ENCODE data around the gene C1QTNF8. TPM values are rescaled to one million over a fixed set of nuclear protein-coding genes. Genes with fewer than 3 reads are reported as not detected.

C1QTNF8 gene, protein sequence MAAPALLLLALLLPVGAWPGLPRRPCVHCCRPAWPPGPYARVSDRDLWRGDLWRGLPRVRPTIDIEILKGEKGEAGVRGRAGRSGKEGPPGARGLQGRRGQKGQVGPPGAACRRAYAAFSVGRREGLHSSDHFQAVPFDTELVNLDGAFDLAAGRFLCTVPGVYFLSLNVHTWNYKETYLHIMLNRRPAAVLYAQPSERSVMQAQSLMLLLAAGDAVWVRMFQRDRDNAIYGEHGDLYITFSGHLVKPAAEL
- polyA plus RNA-seq (2012; ENCODE audit: missing spikeins), result not detected

GRCh38 chr16:1096169-1097082 lies at the start of gene C1QTNF8:
Gene C1QTNF8 (minus strand): TSS chr16:1096244. CDS start chr16:1094922, 1,322 bp downstream.
- FAIRE-seq, result no peak
- TF ChIP-seq POLR2AphosphoS5 (IDR thresholded peaks at IDR 0.05; ENCODE audit: low read depth, low read length) (no peak), POLR2A (IDR thresholded peaks at IDR 0.05; ENCODE audit: low read depth, low read length) (no peak), TAF1 (IDR thresholded peaks at IDR 0.05; ENCODE audit: borderline replicate concordance, low read depth, low read length) (no peak)
- no peak for DNase-seq (ENCODE audit: insufficient read length)

GRCh38 chr16:1145383-1146100 lies 49.5 kb upstream of the C1QTNF8 start:
- FAIRE-seq (no peak), DNase-seq (ENCODE audit: insufficient read length) (no peak)
- TF ChIP-seq POLR2A (IDR thresholded peaks at IDR 0.05; ENCODE audit: low read depth, low read length) (no peak), TAF1 (IDR thresholded peaks at IDR 0.05; ENCODE audit: borderline replicate concordance, low read depth, low read length) (no peak), POLR2AphosphoS5 (IDR thresholded peaks at IDR 0.05; ENCODE audit: low read depth, low read length) (no peak)

DNA sequence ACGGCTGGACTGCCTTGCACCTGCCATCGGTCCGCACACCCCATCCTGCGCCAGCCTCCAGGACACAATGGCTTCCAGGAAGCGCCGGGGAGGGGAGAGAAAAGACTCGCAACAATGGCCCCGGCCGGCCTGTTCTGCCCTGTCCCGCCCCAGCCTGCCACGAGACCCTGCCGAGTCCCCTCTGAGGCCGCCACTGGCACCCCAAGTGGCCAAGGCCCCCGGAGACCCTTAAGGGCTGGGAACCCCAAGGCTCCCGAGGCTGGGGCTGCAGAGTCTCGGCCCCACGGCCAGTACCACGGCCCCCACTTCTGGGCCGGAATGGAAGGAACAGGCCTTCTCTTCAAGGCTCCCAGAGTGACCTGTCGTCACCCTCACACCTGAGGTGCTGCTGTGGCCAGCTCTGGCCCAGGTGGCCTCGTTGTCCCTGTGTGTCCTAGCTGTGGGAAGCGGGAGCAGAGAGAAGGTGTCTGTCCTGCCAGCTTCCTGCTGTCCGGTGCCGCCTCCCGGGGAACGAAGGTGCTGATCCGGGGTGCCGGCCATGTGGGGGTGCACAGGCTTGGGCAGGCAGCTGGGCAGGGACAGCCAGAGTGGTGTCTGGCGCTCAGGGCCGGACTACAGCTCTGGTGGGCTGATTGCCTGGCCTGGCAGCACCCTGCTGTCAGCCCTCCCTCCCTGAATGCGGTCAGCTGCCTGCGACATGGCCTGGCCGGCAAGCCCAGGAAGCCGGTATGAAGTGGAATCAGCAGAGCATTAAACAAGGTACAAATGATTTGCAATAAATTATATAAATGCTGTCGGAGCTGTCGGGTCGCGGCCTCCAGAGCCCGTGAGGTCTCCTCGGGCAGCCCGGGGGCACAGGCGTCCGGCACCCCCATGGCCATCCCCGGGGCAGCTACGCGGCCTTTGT lies 48.7 kb upstream of the C1QTNF8 start:
- FAIRE-seq (no peak), DNase-seq (ENCODE audit: insufficient read length) (no peak)
- no peak for TF ChIP-seq POLR2A (IDR thresholded peaks at IDR 0.05; ENCODE audit: low read depth, low read length)
- TF ChIP-seq POLR2AphosphoS5 (IDR thresholded peaks at IDR 0.05; ENCODE audit: low read depth, low read length), result no peak
- no peak for TF ChIP-seq TAF1 (IDR thresholded peaks at IDR 0.05; ENCODE audit: borderline replicate concordance, low read depth, low read length)

GRCh38 chr16:1143761-1144450 lies 47.9 kb upstream of the C1QTNF8 start:
- DNase-seq (ENCODE audit: insufficient read length) (no peak), FAIRE-seq (no peak)
- no peak for TF ChIP-seq POLR2AphosphoS5 (IDR thresholded peaks at IDR 0.05; ENCODE audit: low read depth, low read length)
- no peak for TF ChIP-seq POLR2A (IDR thresholded peaks at IDR 0.05; ENCODE audit: low read depth, low read length)
- no peak for TF ChIP-seq TAF1 (IDR thresholded peaks at IDR 0.05; ENCODE audit: borderline replicate concordance, low read depth, low read length)

DNA sequence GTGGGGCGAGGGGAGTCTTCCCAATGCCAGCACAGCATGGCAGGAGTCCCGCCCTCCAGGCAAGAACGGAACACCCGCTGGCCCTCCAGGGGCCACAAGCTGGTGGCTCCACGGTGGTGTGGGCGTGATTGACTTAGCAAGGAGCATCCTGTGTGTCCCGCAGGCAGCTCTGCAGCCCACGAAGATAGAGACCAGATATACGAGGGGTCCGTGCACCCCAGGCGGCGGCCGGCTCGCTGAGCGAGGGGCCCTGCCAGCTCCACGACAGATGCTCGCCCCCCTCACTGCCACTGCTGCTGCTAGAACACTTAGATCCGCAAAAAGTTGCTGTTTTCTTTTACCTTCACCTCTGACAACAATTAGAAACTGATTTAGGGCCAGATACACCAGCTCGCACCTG lies 46.9 kb upstream of the C1QTNF8 start:
- DNase-seq (ENCODE audit: insufficient read length) (no peak), FAIRE-seq (no peak)
- TF ChIP-seq POLR2AphosphoS5 (IDR thresholded peaks at IDR 0.05; ENCODE audit: low read depth, low read length) (no peak), POLR2A (IDR thresholded peaks at IDR 0.05; ENCODE audit: low read depth, low read length) (no peak), TAF1 (IDR thresholded peaks at IDR 0.05; ENCODE audit: borderline replicate concordance, low read depth, low read length) (no peak)

- TF ChIP-seq POLR2A (IDR thresholded peaks at IDR 0.05; ENCODE audit: low read depth, low read length), result no peak
- no peak for TF ChIP-seq POLR2AphosphoS5 (IDR thresholded peaks at IDR 0.05; ENCODE audit: low read depth, low read length)
- FAIRE-seq (no peak), DNase-seq (ENCODE audit: insufficient read length) (no peak)
Observed at GRCh38 chr16:1141716-1142115, 45.7 kb upstream of the C1QTNF8 start.

- no peak for DNase-seq (ENCODE audit: insufficient read length)
- no peak for FAIRE-seq
- TF ChIP-seq POLR2A (IDR thresholded peaks at IDR 0.05; ENCODE audit: low read depth, low read length) (no peak), TAF1 (IDR thresholded peaks at IDR 0.05; ENCODE audit: borderline replicate concordance, low read depth, low read length) (no peak), POLR2AphosphoS5 (IDR thresholded peaks at IDR 0.05; ENCODE audit: low read depth, low read length) (no peak)
Observed at GRCh38 chr16:1141191-1141590, 45.1 kb upstream of the C1QTNF8 start.

DNA sequence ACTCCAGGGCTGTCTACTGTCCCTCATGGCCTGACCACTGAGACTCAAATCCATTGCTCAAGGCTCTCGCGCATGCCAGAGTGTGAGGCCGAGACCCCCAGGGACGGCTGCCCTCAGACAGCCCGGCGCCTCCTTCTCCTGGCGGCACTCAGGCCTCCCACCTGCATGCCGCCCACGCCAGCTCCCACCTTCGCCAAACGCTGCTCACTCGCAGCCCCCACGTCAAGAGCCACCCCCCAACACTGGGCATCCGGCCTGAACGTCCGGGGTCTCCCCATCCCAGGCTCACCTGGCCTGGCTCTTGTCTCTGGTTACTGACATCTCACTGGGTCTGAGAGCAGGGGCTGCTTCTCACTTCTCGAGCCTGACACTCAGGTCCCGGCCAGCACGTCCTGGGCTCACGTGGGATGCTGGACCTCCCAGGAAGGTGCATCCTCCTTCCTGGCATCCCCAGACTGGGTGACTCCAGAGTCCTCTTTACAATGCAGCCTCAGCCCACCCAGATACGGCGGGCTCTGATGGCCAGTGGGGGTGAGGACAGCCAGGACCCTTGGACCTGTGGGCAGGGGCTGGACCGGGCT lies 44.6 kb upstream of the C1QTNF8 start:
- DNase-seq (ENCODE audit: insufficient read length), result no peak
- no peak for FAIRE-seq
- no peak for TF ChIP-seq TAF1 (IDR thresholded peaks at IDR 0.05; ENCODE audit: borderline replicate concordance, low read depth, low read length)
- no peak for TF ChIP-seq POLR2A (IDR thresholded peaks at IDR 0.05; ENCODE audit: low read depth, low read length)
- TF ChIP-seq POLR2AphosphoS5 (IDR thresholded peaks at IDR 0.05; ENCODE audit: low read depth, low read length), result no peak

- no peak for FAIRE-seq
- no peak for DNase-seq (ENCODE audit: insufficient read length)
- TF ChIP-seq POLR2A (IDR thresholded peaks at IDR 0.05; ENCODE audit: low read depth, low read length), result no peak
Observed at GRCh38 chr16:1137604-1138003, 41.6 kb upstream of the C1QTNF8 start.

DNA sequence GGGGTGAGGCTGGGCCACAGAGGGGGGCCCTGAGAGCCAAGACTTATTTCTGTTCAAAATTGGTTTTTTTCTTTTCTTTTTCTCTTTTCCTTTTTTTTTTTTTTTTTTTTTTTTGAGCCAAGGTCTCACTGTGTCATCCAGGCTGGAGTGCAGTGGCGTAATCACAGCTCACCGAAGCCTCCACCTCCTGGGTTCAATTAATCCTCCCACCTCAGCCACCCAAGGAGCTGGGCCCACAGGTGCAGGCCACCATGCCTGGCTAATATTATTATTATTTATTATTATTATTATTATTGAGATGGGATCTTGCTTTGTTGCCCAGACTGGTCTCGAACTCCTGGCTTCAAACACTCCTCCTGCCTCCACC lies 39.4 kb upstream of the C1QTNF8 start:
- DNase-seq (ENCODE audit: insufficient read length) (no peak), FAIRE-seq (no peak)
- TF ChIP-seq TAF1 (IDR thresholded peaks at IDR 0.05; ENCODE audit: borderline replicate concordance, low read depth, low read length) (no peak), POLR2AphosphoS5 (IDR thresholded peaks at IDR 0.05; ENCODE audit: low read depth, low read length) (no peak), POLR2A (IDR thresholded peaks at IDR 0.05; ENCODE audit: low read depth, low read length) (no peak)

Measured in GM12892 (cell line).